NCI-H510A (cell line): ENCODE results near the gene RBM17.
"Not testable (repeated sequence)": the region's sequence is repeated elsewhere in the genome, so short reads cannot be mapped to it uniquely, and the experiment has no call there.

Source experiments
- DNase-seq: peaks from one replicate; lab custom pipeline; 2025; lab: John Stamatoyannopoulos, UW

Gene RBM17

DNA sequence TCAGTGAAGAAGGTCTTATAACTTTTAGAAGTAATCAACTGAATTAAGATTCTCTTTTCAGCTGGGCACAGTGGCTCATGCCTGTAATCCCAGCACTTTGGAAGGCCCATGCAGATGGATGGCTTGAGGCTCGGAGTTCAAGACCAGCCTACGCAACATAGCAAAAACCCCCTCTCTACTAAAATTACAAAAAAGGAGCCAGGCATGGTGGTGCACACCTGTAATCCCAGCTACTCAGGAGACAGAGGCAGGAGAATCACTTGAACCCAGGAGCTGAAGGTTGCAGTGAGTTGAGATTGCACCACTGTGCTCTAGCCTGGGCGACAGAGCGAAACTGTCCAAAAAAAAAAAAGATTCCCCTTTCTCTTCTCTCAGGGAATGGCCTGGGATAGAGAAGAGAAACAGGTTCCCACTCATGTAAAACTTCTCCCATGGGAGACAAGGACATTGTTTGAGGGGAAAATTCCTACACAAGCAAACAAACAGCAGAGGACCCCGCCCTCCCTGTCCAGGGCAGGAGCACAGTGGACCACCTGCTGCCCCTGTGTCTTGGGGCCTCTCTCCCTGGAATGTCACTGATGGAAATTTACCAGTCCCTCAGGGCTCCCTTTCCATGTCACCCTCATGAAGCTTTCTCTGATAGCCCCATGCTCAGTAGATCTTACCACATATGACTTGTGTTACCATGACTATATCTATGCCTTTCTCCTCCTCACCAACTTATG lies 32.3 kb upstream of the RBM17 start:
- no peak for DNase-seq

DNA sequence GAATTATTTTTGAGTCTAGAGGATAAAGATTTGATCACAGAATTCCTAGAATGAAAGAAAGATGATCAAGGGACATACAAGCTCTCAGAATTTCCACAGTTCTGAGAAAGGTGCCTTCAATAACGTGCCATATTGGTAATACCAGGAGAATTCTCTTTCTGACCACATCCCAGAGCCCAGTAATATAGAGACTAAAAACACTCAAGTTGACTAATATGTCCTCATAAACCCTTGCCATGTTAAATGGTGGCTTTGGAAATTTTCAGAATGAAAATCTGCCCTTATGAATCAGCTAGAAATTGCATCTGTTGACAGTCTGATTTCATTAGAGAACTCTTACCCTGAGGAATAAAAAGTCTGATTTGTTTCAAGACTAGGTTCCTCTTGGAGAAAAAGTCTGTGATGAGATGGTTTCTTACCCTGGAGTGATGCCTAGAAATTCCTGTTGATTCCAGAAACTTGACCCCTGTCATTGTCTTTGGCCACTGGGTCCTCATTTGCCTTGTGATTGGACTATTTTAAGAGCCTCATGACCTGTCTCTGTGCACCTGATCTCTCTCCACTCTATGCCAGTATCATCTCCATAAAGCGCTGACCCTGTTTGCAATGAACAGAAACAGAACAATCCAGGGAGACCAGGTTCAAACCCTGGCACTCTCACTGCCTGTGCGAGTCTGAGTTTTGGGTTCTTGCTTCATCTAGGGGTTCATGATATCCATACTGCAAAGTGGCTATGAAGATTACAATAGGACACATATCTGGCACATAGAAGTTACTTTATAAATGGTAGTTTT lies 30.0 kb upstream of the RBM17 start:
- no peak for DNase-seq

DNA sequence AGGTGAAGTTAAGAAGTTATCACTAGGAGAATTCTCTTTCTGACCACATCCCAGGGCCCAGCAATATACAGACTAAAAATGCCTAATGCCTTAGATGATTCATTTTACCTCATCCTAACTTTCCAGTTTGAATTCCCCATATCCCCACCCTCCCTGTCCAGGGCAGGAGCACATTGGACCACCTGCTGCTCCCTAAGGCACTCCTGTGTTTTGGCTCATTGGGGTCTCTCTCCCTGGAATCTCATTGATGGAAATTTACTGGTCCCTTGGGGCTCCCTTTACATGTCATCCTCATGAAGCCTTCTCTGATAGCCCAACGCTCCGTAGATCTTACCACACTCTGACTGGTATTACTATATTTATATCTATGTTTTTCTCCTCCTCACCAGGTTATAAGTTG lies 29.3 kb upstream of the RBM17 start:
- no peak for DNase-seq

DNA sequence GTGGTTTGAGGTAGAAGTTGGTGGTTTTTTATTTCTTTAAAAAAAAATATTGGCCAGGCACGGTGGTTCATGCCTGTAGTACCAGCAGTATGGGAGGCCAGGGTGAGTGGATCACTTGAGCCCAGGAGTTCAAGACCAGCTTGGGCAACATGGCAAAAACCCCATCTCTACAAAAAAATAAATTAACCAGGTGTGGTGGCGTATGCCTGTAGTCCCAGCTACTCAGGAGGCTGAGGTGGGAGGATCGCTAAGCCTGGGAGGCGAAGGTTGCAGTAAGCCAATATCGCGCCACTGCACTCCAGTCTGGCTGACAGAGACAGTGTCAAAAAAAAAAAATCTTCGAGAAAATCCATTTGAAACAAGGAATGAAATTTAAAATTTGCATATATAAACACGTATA lies 27.8 kb upstream of the RBM17 start:
- DNase-seq, result no peak

DNA sequence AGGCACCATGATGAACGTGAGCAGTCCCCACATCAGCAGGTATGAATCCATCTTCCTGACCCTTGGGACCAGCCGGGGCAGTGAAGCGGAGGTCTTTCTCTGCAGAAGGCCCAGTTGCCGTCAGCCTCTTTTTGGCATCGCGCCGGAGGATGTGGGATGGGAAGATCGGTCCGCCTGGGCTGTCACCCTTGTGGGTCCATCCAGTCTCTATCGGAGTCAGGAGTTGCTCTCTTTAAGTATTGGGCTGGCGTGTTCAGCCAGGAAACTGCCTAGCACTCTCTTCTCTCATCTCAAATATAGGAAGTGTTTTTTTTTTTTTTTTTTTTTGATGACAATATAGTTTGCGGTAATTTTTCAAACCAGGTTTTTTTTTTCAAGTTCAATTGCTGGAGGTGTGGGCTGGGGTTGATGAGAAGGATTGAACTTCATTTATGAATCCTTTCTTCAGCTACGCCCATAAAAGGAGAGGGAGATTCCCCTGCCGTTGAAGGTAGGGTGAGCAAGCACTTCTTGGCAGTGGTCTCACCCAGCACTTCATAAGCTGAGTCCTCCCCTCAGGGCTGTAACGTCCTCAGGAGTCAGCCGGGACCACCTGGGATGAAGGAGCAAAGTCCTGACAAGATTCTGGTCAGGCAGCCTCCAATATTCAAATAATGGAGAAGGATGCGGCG lies 26.6 kb upstream of the RBM17 start, which contains the start of gene IL2RA:
Gene IL2RA (minus strand): TSS at position 267 of the 671 bp plus-strand sequence. CDS start 216 bp downstream, at position 51.
- DNase-seq, result no peak

DNA sequence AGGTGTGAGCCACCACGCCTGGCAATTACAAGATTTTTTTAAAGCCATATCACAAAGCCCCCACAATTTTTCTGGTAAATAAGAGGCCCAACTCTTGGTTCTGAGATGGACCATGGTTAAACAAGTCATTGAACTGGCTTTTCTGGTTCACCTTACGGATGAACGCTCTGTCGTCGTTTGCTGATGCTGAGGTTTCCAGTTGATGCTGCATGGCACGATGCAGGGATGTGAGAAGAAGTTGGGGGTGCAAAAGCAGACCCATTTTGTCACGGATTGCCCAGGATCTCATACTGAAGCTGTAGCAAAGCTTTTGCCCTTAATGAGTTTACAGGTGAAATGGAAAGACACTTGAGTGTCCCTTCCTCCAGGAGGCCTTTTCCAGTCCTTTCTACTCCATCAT lies 24.7 kb upstream of the RBM17 start:
- no peak for DNase-seq

DNA sequence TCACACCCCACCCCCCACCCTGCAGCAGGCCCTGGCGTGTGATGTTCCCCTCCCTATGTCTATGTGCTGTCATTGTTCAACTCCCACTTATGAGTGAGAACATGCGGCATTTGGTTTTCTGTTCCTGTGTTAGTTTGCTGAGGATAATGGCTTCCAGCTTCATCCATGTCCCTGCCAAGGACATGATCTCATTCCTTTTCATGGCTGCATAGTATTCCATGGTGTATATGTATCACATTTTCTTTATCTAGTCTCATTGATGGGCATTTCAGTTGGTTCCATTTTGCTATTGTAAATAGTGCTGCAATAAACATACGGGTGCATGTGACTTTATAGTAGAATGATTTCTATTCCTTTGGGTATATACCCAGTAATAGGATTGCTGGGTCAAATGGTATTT lies 24.1 kb upstream of the RBM17 start:
- DNase-seq, result not testable (repeated sequence)

DNA sequence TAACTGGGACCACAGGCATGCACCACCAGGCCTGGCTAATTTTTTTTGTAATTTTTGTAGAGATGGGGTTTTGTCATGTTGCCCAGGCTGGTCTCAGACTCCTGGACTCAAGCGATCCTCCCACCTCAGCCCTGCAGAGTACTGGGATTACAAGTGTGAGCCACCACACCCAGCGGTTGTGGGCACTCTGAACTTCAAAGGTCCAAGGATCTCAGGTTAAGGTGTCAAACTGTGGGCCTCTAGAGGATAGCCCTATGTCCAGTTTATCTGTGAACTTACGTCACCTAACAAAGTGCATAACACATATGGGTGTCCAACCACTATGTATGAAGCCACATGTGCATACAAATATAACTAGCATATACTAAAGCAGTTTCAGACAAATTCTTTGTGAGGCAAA lies 23.4 kb upstream of the RBM17 start:
- DNase-seq, result no peak

DNA sequence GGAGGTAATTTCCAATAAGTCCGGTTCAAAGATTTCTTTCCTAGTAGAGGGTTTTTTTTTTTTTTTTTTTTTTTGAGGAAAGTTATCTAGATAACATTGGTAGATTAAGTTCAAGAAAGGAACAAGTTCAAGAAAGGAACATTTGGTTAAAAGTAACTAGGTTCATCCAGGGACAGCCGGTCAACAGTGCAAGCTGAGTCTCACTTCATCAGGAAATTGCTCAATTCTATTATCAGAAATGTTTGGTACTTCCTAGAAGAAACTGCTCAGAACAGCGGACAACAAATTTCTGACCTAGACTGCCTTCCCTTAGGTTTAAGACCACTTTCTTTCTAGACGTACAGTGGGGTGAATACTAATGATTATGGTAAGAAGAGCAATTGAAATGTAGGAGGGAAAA lies 23.0 kb upstream of the RBM17 start:
- DNase-seq, result no peak

DNA sequence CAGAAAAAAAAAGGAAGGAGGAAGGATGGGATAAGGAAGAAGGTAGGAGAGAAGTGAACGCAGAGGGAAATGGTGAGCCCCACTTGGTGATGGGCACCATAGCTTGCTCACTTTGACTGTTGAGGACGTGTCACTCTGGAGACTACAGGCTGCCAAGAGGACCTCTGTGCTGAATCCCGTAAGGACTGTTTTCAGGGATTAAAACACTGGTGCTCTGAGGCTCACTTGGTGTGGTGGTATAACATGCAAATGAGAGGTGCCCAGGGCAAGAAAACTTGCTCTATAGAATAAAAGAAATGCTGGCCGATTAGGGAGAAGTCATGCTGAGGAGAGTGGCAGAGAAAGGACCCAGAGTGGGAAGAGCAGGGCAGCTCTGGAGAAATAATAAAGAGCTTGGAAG lies 21.4 kb upstream of the RBM17 start:
- DNase-seq, result no peak

DNA sequence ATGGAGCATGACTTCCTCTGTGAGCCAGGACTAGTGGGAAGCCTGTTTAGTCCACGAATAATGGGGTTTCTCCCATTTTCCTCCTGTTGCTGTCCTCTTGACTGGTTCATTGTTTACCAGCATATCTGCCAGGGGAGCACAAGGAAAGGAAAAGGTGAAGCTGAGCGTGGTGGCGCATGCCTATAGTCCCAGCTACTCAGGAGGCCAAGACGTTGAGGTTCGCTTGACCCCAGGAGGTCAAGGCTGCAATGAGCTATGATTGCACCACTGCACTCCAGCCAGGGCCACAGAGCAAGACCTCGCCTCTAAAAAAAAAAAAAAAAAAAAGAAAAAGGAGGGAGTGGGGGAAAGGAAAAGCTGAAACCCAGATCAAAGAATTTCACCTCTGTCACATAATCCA lies 20.8 kb upstream of the RBM17 start:
- no peak for DNase-seq

DNA sequence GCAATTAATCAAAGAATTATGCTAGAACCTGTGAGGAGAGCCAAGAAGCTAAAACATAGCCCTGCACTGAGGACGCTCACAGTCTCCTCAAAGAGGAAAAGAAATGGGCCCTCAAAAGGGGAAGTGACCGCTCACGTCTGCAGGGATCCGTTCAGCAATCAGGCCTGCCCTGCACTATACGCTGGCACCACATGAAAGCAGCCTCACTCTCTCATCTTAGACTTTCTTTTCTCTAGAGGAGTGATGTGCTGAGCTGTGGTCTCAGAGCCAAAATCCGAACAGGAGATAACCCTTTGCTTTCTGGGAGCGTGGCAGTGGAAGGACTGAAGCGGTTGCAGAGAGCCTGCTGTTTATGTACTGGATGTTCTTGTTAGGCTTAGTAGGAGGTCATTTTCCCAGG lies 20.4 kb upstream of the RBM17 start:
- DNase-seq, result no peak

DNA sequence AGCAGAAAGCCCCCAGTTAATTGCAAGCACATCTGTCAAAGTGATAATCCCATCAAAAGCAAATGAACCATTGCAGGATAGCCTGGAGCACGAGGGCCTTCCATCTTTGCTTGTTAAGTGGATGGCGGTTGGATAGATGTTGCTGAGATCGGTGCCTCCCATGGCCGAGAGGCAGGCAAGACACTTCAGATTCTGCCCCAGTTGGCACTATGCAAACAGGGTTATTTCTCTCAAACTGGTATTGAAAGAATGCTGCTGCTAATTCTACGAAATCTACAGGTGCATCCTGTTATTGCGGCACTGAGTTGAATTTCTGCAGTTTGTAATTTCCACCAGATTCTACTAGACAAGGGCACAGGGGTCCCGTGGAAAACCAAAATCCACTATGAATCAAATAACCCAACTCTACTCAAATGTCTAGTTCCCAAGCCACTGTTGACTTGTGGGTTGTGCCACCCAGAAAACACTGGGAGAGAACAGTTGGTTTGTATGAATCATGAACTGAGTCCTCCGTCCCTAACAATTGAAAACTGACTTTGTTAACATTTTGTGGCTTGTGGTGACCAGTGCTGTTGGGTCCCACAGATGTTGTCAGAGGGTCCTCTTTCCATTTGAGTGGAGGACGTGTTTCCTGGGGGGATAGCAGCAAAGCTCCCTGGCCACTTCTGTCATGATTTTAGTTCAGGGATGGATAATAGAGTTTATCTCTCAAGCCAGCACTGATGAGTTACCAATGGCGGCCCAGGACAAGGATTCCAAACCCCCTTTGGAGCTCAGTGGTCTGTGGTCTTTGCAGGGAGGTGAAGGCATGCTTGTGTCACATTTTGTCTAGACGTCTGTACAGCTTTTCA lies 19.5 kb upstream of the RBM17 start:
- no peak for DNase-seq

DNA sequence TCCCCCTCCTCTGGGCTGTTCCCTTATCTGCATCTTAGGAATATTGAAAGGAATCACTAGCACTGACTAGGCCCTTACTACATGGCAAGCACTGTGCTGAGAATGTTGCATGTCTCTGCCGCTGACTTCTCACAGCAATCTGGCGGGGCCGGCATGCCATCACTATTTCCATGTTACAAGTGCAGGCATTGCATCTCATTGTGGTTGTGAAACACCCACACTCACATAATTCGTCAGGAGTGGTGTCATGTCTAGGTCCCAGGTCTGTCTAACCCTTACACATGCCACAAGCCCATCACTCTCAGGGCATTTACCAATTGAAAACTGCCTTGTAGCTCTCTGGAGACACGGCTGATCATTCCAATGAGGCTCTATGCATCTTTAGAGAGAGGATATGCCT lies 18.2 kb upstream of the RBM17 start:
- DNase-seq, result no peak

DNA sequence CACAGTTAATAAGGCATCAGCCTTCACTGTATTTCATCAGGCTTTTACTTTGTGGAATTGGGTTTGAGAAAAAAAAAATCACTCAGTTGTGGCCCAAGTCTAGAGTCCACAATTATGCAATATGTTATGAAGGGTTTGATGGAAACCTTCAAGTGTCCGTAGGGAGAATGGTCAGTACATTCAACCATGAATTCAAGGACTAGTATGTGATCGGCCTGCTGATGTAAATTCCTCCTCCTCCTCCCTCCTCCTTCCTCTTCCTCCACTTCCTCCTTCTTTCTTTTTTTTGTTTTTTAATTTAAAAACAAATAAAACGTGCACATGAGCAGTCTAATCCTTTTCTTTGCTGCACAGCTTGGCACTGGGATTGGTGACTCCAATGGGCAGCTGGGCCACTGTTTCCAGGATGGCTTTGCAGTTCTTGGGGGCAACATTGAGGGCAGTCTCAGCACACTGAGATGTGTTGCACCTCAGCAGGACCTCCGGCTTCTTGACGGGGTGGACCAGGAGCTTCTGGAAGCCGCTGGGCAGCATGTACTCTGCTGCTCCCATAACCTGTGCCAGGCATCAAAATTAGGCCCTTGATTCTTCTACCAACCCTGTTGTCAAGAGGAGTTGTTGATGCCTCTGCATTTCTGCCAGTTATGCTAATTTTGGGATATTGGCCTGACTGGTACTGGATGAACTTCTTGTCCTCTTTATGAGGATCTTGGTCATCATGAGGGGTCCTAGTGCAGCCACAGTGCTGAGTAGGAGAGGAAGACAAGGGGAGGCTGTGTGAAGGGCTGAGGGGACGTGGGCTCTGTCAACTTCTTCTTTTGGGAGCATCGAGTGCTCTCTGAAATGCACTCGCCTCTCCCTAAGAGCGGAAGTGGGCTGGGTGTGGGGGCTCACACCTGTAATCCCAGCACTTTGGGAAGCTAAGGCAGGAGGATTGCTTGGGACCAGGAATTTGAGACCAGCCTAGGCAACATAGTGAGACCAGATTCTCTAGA lies 17.4 kb upstream of the RBM17 start:
- no peak for DNase-seq

DNA sequence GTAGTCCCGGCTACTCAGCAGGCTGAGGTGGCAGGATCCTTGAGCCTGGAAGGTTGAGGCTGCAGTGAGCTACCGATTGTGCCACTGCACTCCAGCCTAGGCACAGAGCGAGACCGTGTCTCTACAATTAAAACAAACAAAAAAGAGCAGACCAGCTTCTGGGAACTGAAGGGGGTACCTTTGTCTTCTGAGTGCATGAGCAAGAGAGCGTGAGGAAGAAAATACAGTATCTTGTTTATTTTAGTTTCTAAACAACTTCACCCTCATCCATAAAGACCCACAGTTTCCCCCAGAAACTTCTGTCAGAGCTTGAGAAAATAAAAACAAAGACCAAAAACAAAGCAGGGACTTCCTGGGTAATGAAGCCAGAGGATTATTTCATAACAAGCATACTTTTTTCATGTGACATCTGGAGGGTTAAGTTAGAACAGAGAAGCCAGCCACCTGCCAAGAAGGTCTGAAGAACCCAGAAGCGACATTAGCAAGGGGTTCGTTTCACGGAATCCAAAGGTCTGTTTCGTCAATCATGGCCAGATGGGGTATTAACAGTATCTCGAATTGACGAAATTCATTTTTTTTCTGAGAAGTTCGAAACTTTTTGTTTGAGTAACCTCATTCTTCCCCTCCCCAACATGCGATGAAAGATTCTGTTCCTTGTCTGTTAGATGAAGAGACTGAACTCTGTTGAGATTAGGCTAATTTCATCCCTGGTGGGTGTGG lies 16.5 kb upstream of the RBM17 start:
- DNase-seq, result no peak

DNA sequence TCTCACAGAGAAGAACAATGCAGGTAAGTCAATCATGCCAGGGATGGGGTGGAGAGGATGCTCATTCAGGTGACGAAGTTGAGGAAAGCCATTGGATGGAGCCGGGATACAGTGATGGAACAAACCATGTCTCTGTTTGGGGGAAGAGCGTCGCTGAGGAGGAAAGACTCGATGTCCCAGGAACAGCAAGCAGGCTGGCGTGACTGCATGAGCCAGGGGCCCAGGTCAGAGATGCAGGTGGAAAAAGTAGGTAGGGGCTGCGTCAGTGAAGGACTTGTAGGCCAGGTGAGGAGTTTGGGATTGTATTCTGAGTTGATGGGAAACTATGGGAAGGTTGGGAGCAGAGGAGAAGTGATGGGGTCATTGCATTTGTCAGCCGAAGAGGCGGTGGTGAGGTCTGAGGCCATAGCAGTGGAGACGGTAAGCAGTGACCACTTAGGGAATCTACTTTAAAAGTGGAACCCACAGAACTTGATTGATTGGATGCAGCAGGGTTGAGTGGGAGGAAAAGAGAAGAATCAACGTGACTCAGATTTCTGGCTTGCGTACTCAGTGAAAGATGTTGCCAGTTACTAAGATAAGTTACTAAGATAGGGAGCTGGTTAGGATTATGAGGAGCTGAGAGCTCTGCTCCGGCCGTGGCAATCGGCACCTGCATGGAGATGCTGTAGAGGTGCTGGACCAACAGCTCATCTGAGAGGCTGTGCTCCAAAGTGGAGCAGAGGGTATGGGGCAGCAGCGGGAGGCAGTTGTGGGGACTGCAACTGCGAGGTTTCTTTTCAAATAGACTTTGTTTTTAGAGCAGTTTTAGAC lies 14.1 kb upstream of the RBM17 start:
- no peak for DNase-seq

DNA sequence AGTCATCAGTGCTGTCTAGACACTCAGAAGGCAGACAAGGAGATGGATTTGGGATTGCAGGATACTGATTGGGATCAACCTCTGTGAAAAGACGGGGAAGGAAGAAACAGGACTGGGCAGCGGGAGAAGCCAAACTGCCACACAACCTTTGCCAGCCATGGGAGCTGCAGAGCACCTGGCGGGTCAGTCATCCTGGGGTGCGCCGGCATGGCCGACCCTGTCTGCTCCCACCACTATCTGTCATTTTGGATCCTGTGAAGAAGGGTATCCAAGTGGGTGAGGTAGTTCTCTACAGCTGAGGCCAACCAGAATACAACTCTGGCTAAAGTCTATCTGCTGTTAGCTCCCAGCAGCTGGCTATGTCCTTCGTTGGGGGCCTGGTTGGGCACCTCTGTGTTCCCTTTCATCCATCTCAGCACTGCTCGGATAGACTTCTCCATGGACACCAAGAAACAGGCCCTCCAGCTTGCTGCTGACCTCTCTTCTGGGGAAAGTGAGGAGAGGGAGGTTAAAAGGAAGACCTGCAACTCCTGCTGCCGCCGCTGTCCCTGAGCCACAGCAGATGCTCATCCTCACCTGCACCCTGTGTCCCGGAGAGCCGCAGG lies 11.7 kb upstream of the RBM17 start:
- DNase-seq, result no peak

DNA sequence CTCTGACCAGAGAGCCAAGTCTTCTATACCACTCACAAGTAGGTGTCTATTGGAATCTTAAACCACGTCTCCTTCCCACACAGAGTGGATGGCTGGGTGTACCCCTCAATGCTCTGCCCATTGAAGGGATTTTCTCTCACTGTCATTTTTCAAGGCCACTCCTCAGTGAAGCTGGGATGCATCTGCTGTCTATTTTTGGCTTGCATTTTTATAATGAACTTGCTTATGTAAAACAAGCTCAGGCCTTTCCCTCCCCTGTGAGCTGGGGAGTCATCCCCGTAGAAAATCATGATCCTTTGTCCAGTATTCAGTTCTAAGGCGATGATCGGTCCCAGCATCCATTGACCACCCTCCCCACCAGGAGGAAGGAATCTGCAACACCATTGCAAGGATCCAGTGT lies 9.8 kb upstream of the RBM17 start:
- DNase-seq, result no peak
